Middle frontal gyrus (tissue), 1 donor: Measurements from ENCODE around the gene WDFY4.

ENCODE experiments used
- DNase-seq: peaks from one replicate; pipeline ENCODE4 v3.0.0-alpha.2; 2015; ENCODE audit warnings: low spot score; ENCODE audit errors: extremely low spot score

Gene WDFY4

DNA sequence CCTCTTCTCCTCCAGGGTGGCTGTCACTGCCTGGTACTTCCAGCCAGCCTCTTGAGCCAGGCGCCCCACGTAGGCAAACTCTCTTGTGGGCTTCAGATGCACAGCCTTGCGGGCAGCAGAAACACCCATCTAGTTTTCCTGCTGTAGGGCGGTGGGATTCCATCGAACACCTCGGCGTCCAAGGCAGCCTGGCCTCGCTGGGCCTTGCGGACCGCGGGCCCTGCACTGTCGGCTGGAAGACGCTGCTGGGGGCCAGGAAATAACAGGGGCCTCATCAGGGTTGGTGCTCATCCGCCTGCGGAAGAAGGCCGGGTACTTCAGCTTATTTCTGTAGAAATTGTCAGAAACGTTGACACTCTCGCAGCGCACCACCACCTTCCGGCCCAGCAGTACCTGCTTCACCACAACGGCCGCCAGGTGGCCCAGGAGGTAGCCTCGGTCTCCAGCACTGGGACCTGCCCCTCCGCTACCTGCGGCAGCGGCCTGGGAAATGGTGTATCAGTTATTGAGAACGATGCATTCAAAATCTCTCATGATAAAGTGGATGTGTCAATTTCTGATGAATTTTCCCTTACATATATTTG lies 61.1 kb downstream of the WDFY4 start:
- no peak for DNase-seq

DNA sequence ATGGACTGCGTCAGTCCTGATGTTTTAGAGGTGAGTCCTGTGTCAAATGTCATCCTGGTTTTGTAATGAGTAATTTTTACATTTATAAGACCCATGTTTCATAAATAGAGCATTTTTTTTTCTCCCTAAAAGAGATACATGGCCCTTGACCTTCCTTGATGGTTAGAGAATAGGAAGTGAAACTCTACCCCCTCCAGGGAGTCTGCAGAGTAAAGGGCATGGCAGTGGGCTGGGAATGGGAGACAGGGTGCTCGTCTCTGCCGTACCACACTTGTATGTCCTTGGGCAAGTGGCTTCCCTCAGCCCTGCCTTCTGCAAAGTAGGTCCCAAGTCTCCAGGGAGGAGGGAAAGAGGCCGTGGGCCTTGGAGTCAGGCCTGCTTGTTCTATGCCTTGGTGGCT lies 63.9 kb downstream of the WDFY4 start:
- DNase-seq = no peak

DNA sequence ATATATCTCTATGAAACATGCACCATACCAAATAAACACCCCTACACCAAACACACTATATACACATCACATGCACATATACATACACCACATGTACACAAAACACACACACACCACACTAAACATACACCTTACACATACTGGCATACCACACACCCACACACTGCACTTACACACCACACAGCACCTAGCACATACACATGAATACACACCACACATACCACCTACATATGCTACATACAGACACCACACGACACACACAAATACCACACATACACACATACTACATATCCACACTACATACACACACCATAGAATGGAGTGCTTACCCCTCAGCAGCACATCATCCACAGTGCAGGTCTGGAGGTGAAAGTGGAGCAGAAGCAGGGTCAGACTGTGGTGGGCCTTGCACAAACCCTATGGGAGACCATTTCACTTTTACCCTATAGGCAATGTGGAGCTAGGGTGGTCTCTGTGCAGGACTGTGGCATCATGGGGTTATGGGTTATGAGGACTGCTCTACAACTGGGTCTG lies 64.6 kb downstream of the WDFY4 start:
- DNase-seq = no peak

DNA sequence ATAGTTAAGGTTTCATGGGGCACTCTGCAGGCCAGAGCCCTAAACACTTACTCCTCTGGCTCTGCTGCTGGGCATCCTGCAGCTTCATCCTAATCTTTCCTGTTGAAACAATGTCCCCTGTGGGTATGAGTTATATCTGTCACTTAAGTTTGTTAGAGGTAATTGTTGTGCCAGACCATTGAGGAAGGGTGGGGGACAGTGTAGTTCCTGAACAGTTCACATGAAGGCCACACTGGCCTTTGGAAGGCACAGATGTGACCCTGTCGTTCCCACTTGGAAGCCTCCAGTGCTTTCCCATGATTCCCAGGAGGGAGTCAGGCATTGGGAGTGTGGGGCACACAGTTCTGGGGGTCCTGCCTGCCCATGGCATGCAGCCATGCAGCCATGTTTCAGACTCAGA lies 65.3 kb downstream of the WDFY4 start:
- no peak for DNase-seq

DNA sequence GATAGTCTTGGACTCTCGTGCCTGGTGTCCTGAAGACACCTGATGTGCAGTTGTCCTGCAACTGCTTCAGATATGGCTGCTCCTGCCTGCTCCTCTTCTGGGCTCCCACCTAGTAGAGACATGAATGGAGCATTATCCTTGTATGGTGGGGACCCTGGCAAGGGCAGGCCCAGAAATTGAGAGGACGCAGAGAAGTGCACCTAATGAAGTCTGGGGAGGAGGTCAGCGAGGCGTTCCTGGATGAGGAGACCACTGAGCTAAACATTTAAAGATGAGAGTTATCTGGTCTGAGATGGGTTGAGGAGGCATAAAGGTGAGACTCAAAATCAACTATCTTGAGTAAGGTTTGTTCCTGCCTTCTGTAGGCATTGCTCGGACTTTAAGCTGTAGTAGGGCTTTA lies 66.3 kb downstream of the WDFY4 start:
- no peak for DNase-seq

DNA sequence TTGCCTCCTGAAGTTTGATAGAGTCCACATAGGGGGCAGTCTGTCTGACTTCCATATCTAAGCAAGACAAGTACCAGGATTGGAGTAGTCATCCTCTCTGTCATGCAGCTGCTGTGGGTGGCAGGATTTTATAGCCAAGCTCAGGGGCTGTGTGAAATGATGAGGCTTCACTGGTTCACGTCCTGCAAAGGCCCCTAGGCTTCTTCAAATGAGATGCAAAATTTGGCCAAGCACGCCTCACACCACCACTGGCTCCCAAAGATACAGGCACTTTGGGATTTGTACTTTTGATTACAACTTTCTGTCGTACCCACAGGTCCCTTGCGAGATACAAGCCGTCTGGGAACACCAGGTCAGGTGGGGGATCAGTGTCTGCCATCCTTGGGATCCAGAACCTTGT lies 67.1 kb downstream of the WDFY4 start:
- no peak for DNase-seq

DNA sequence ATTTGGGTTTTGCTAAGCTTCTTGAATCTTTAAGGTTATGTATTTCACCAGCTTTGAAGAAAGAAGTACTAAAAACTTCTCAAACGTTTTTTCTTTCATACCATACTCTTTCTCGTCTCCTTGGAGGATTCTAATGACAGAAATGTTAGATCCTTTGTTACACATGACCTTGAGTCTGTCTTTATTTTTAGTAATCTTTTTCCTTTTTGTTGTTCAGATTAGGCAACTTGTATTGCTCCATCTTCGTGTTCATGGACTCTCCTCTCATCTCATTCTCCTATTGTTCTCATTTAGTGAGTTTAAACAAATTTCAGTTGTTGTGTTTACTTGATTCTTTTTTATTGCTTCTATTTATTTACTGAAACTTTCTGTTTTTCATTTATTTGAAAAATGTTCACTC lies 73.7 kb downstream of the WDFY4 start:
- no peak for DNase-seq

DNA sequence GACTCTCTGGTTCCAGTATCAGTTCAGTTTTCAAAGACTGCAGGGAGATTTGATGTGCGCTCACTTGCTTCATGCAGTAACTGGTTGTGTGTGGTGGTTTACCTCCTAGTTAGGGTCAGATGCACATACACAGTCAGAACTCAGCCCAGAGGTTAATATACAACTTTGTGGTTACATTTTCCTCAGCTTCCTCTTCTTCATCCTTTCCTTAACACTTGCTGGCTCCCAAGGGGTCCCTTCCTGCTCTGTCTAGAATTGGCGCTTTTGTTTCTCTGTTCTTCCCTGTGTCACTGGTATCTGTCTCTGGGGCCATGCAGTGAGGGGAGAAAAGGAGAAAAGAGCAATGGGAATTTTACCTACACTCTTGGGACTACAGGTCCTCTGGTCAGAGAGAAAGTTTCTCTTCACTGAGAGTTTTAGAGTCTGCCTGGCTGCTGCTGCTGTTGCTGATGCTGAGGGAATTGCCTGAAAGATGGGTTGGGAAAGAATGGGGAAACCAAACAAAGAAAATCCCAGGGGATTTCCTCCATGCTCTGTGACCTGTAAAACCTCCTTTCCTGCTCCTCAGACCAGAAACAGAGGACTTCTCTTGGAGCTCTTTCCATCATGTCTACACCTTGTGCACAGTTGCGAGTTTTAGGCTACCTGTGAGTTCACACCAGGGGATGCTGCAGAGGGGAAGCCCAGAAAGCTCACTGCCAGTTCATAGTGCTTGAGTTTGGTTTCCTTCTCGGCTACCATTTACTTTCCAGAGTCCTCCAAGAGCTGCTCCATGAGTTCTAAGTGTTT lies 74.6 kb downstream of the WDFY4 start:
- no peak for DNase-seq

DNA sequence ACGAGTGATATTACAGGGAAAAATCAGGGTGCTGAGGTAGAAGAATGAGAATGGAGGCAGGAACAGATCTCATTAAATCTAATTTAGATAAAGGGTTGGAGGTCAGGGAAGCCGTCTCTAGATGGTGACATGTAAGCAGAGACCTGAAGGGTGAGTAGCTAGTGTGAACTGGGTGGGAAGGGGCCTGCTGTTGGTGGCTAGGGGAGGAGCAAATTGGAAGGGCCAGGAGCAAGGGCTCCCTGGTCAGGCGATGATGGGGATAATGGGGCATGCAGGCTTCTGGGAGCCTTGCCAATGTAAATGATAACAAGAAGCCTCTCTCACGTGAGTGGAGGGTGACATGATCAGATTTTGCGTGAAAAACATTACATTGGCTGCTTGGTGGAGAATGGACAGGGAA lies 76.3 kb downstream of the WDFY4 start:
- no peak for DNase-seq

DNA sequence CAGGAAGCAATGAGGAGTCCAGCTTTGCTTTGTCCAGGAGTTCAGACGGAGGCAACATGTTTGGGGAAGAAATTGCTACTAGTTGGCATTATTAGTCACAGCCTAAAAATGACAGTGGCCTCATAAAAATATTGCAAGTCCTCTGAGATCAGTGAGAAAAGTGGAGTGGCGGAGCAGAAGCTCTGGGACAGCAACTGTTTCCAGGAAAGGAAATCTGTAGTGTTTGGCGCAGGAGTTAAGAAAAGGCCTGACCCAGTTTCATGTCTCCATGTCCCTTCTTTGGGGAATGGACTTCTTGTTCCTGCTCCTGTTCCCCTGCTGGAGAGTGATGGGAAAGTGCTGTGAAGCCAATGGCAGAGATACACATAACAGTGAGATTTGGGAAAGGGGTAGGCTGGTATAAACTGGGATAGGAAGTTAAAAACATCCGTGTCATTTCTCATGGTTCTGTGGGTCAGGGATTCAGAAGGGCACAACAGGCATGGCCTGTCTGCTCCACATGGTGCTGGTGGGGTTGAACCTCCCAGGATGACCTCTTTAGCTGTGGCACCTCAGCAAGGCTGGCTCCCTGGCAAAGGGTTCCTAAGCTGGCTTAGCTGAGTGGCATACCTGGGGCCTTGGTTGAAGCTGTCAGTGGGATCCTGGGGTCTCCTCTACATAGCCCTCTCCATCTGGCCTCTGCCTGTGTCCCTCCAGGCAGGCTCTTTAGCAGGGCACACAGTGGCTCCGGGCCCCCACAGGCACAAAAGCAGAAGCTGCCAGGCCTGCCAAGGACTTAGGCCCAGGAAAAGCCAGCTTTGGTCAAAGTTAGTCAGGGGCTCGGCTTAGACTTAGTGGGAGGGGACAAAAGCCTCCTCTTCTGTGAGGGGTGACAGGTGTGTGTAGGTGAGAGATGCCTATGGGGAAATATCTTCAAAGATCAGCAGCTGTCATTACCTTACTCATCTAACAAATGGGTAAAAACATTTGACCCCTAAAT lies 77.7 kb downstream of the WDFY4 start:
- DNase-seq = no peak

DNA sequence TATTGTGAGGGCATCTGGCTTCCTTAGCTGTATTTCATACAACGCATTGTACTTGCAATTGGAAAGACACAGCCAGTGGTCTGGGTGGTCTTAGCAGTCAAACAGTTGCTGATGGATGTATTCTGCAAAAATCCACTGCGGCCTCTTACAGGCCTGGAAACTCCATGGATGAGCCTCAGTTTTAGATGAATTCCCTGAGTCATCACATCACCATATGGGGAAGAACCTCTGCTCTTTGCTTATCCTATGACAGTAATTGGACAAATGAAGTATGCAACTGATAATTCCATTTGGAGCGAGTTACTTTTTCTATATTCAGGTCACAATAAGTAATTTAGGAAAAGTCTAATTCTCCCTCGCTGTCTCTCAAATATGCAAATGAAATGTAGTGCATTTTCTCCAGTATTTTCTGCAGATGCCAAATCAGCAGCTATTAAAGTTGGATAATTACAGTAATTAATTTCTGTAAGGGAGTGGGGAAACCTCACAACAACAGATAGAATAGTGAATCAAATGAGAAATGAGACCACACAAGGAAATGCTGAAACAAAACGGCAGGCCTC lies 78.8 kb downstream of the WDFY4 start:
- DNase-seq = no peak

DNA sequence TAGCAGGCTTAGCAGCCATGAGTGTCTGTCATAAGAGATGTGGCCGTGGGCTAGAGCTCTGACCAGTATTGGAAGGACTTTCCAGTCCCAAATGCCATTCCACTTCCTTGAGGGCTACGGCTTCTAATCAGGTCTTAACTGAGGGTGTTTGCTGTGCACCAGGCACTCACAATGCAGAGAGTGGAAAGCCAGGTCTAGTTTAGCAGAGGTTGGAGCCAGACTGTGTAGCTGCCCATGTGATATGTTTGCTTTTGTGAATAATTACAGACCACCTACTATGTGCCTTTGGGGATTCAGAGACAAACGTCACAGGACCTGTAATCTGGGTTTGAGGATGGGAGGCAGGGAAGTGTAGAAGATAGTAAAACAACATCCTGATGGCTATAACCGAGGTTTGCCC lies 79.8 kb downstream of the WDFY4 start:
- no peak for DNase-seq

DNA sequence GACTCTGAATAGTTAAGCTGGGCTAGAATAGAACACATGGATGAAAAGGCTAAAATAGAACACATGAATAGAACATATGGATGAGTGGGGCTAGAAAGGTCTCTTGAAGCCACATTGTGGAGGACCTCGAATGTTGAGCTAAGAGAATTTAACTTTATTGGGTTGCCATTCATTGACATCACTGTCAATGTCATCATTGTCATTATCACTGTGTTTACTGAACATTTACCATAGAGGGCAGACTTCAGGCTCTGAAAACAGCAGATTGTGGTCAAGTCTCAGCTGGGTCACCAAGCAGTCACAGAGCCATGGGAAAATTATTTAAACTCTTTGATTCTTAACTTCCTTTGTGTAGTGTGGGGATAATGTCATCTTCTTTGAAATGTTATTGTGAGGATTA lies 80.4 kb downstream of the WDFY4 start:
- DNase-seq = no peak

DNA sequence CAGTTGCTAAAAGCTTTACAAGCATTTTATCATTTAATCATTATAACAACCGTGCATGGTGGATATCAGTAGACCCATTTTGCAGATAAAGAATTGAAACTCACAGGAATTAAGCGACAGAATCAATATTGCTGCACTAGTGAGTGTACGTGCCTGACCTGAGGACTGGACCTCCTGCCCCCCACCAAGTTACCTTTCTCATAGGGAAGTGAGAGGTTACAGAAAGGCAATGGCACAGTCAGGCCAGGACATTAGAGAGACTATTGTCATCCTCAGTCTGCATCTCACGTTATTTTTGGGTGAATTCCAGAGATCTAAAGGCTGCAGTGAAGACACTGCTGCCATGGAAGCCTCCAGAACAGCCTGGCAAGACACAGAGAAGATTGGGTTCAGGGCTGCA lies 80.9 kb downstream of the WDFY4 start:
- DNase-seq = no peak

DNA sequence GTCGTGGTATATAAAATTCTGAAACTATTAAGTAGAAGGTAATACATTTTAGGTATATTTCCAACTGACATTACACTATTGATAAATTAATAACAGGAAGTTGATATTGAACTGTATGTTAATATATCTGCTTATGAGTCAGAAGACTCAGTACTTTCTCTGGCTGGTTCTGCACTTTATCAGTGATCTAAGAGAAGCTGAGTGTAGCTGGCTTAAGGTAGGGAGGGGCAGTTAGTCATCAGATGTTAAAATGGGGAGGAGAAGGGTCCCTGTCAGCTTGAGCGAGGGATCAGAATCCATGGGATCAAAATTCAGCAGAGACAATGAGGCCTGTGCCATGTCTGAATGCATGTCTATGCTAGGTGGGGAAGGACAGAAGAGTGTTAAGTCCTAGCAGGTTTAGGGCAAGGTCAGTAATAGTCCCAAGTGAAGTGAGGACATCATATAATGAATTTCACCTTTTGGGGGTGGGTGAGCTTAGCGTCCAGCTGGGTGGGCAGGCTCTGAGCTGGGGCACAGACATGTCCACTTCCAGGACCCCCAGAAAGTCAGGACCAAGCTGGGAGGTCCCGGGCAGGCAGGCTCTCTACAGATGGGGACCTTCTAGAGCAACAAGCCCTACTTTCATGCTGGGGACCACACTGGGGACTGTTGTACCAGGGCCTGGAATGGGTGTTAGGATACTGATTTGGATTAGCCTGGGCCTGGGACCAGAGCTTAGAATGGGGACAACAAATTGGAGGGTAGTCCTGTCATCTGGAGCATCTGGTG lies 82.9 kb downstream of the WDFY4 start:
- DNase-seq = no peak

DNA sequence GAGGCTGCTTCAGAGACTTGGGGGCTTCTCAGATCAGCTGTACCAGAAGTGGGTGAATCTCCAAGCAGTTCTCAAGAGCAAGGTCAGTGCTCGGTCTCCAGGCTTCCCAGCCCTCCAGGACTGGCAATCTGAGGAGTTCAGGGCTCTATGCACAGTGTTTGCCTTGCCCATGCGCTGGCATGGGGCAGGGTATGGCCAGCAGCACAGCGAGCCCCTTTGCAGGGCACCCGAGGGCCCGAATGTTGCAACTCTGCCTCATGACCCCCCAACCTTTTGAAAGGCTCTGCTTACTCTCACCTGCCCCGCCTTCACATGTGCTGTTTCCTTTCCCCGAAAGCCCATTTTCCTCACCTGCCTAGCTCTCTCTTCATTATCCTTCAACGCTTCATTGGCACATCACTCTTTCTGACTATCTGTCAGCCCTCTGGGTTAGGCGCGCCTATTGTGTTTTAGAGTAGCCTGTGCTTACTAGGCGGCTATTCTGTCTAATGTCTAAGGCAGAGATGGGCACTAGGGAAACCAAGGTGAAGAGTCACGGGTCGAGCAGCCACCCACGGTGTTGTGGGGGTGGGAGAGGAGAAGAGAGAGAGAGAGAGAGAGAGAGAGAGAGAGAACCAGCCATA lies 83.6 kb downstream of the WDFY4 start:
- no peak for DNase-seq

DNA sequence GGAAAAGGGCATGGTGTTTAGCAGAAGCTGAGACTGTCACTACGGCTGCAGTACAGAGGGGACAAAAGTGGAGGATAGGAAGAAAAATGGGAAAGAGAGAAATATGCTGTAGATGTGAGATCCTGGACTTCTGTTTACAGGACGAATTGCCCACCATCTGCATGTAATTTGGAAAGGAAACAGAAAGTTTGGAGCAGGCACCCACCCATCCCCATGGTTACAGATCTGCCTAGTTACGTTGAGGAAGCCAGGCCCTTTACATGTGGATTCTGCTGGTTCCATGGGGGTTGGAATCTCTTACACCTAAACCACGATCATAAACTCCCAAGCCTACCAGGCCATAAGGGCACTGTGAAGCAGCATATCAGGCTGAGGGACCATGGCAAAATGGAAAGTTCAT lies 84.3 kb downstream of the WDFY4 start:
- no peak for DNase-seq

DNA sequence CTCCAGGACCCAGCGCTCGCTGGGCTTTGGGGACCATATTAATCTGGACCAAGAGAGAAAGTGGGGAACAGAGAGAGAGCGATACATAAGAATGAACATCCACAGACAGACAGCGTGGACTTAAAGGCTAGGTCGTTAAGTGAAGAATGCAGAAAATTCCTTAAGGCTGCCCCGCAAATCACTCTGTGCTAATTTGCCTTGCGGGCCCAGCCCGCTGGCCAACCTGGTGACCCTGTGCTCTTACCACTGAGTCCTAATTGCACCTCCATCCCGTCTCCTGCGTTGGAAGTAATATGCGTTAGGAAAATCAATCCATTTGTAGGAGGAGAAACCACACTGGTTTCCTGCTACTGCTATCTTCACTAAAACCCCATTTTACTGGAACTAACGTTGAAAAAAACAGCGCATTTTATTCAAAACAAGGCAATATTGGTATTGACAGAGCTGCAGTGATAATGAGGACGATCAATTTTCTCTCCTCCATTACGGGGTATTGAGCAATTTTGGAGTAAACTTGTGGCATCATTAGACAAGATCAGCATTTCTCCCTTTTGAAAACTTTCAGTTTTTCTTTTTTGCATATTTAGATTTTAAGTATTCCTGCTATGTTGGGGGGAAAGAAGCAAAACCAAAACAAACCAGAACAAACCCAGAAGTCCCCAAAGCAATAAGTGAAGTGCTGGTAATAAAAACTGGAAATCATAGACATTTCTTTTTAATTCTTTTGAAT lies 85.2 kb downstream of the WDFY4 start:
- no peak for DNase-seq

DNA sequence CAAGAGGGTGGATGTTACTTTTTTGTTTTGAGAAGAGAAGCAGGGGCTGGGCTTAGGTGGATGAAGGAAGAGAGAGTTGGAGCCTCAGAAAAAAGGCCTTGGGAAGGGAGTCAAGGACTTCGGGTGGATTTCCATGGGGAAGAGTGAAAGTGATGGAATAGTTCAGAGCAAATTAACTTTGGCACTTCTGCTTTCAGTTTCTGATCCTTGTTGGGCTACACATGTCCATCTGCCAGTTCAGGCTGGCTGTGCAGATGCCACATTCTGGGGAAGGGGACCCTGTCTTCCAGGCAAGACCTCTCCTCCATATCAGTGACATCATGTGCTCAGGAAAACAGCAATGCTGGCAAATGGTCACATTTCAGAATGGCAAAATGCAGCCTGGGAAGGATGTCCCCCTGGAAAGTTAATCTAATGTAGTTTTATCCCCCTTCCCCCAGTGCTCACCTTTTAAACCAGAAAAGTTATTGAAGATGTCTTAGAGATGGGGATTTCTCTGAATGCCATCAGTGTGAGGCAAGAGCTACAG lies 86.0 kb downstream of the WDFY4 start:
- no peak for DNase-seq
